Measurements from ENCODE around the gene CYP39A1.

GRCh38 chr6:46652603-46653438 is at the start of gene CYP39A1, which contains the start of gene SLC25A27:
- TF ChIP-seq, protein P1, sequence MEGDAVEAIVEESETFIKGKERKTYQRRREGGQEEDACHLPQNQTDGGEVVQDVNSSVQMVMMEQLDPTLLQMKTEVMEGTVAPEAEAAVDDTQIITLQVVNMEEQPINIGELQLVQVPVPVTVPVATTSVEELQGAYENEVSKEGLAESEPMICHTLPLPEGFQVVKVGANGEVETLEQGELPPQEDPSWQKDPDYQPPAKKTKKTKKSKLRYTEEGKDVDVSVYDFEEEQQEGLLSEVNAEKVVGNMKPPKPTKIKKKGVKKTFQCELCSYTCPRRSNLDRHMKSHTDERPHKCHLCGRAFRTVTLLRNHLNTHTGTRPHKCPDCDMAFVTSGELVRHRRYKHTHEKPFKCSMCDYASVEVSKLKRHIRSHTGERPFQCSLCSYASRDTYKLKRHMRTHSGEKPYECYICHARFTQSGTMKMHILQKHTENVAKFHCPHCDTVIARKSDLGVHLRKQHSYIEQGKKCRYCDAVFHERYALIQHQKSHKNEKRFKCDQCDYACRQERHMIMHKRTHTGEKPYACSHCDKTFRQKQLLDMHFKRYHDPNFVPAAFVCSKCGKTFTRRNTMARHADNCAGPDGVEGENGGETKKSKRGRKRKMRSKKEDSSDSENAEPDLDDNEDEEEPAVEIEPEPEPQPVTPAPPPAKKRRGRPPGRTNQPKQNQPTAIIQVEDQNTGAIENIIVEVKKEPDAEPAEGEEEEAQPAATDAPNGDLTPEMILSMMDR (IDR thresholded peaks at IDR 0.05): no peak
- TF ChIP-seq POLR2A (IDR thresholded peaks at IDR 0.05): no peak
- TF ChIP-seq EP300 (IDR thresholded peaks at IDR 0.05): no peak
